ENCODE results near the gene OR2J3. TPM values are rescaled to one million over a fixed set of nuclear protein-coding genes. Genes with fewer than 3 reads are reported as not detected.

The OR2J3 gene
- total RNA-seq = not detected
- polyA plus RNA-seq = not detected
- long read RNA-seq, donor 1 = 0 reads
- long read RNA-seq, donor 2 = 0 reads

- no peak for TF ChIP-seq CTCF (IDR thresholded peaks at IDR 0.05 in 8 of 11, conservative IDR thresholded peaks at IDR 0.05 in 3 of 11)
- no peak for TF ChIP-seq POLR2AphosphoS5 (IDR thresholded peaks at IDR 0.05)
- no peak for TF ChIP-seq POLR2A (IDR thresholded peaks at IDR 0.05)
- Histone ChIP-seq H3K27me3 (replicated peaks in 1 of 7) (peaks cover 0 to 6% (median 0%) of the 10 kb centered on the region in 7 donors), H3K9me3 (peaks cover 0 to 4% (median 0%) of the 10 kb centered on the region in 8 donors), H3K36me3 (no peaks in the 10 kb centered on the region), H3K4me3 (no peak within 1 kb of the TSS), H3K27ac (no peak within 1 kb of the TSS), H3K4me1 (no peaks in the 10 kb centered on the region)
- no peak for DNase-seq
- intact Hi-C loops (cut with DNase I; ENCODE audit: low total_unique reads) = no loop called here
- 24 to 52% (median 37%) methylated on average over 1 of the region's 1 CpG for WGBS, 5 donors
Measured at GRCh38 chr6:29107758-29108157, at the start of gene OR2J3. Gene OR2J3 (plus strand): TSS chr6:29108058. CDS start chr6:29111891, 3,833 bp downstream.

- intact Hi-C loops (cut with DNase I; ENCODE audit: low total_unique reads) = no loop called here
Measured at GRCh38 chr6:29071831-29072723, 35.8 kb upstream of the OR2J3 start.

DNA sequence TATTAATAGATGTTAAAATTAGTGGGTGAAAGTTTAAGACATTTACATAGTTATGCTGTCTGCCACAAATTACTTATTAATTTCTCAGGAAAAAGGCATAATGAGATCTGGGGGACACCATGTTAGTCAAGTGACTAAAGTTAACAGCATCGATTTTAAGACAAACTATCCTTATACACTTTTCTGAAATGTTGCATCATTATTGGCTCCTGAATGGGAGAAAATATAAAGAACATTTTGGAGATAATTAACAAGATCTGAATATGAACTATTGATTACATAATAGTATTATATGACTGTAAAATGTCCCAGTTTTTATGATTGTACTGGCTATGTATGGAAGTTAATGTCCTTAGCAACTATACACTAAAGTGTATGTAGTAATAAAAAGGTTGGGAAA, 28.7 kb upstream of the OR2J3 start:
- TF ChIP-seq POLR2AphosphoS5 (IDR thresholded peaks at IDR 0.05) (no peak), CTCF (IDR thresholded peaks at IDR 0.05 in 8 of 11, conservative IDR thresholded peaks at IDR 0.05 in 3 of 11) (no peak), POLR2A (IDR thresholded peaks at IDR 0.05) (no peak)
- H3K36me3 ChIP-seq = no peaks in the 10 kb centered on the region
- peaks cover 0 to 19% (median 0%) of the 10 kb centered on the region in 7 donors for H3K27me3 ChIP-seq (replicated peaks in 1 of 7)
- no peak for DNase-seq
- no peaks in the 10 kb centered on the region for H3K9me3 ChIP-seq
- WGBS, 5 donors = 81 to 88% (median 84%) methylated on average over 1 of the region's 1 CpG
- no peak overlapping the region for H3K27ac ChIP-seq
- no peaks in the 10 kb centered on the region for H3K4me1 ChIP-seq
- H3K4me3 ChIP-seq = no peak overlapping the region
- intact Hi-C loops (cut with DNase I; ENCODE audit: low total_unique reads) = no loop called here

More at GRCh38 chr6:29071831-29072723, 35.8 kb upstream of the OR2J3 start:
- TF ChIP-seq POLR2AphosphoS5 (IDR thresholded peaks at IDR 0.05) (no peak), CTCF (IDR thresholded peaks at IDR 0.05 in 8 of 11, conservative IDR thresholded peaks at IDR 0.05 in 3 of 11) (peak in 6 of 11 experiments; percentile 22 to 54 (median 34))
- Histone ChIP-seq H3K27me3 (replicated peaks in 1 of 7) (peaks cover 0 to 38% (median 0%) of the 10 kb centered on the region in 7 donors), H3K4me1 (no peaks in the 10 kb centered on the region), H3K36me3 (no peaks in the 10 kb centered on the region), H3K27ac (no peak overlapping the region), H3K9me3 (no peaks in the 10 kb centered on the region), H3K4me3 (no peak overlapping the region)
- DNase-seq = no peak
- 33 to 43% (median 38%) methylated on average over 9 of the region's 9 CpGs for WGBS, 5 donors

DNA sequence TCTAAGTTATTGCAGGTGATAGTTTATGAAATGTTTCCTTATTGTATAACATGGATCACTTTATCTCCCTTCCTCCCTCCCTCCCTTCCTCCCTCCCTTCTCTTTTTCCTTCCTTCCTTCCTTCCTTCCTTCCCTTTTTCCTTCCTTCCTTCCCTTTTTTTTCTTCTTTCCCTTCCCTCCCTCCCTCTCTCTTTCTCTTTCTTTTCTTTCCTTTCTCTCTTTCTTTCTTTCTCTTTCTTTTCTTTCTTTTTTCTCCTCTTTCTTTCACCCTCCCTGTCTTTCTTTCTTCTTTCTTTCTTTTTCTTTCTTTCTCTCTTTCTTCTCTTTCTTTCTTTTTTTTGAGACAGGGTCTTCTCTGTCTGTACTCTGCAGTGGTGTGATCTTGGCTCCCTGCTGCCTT, 26.5 kb upstream of the OR2J3 start:
- H3K36me3 ChIP-seq = no peaks in the 10 kb centered on the region
- intact Hi-C loops (cut with DNase I; ENCODE audit: low total_unique reads) = no loop called here
- H3K27me3 ChIP-seq (replicated peaks in 1 of 7) = peaks cover 0 to 22% (median 0%) of the 10 kb centered on the region in 7 donors
- no peaks in the 10 kb centered on the region for H3K4me1 ChIP-seq
- DNase-seq = no peak
- H3K27ac ChIP-seq = no peak overlapping the region
- H3K9me3 ChIP-seq = no peaks in the 10 kb centered on the region
- no peak for TF ChIP-seq POLR2A (IDR thresholded peaks at IDR 0.05)
- no peak for TF ChIP-seq CTCF (IDR thresholded peaks at IDR 0.05 in 8 of 11, conservative IDR thresholded peaks at IDR 0.05 in 3 of 11)
- no peak for TF ChIP-seq POLR2AphosphoS5 (IDR thresholded peaks at IDR 0.05)
- no peak overlapping the region for H3K4me3 ChIP-seq

Data from spleen (tissue), 13 donors.